NCI-H82 (cell line): Measurements from ENCODE around the gene PSMD3.
A peak's percentile ranks its signal among the peaks of the same experiment; 100 is the strongest.

Experiments used
- DNase-seq: peaks from one replicate; lab custom pipeline; 2025; lab: John Stamatoyannopoulos, UW

PSMD3 gene

DNA sequence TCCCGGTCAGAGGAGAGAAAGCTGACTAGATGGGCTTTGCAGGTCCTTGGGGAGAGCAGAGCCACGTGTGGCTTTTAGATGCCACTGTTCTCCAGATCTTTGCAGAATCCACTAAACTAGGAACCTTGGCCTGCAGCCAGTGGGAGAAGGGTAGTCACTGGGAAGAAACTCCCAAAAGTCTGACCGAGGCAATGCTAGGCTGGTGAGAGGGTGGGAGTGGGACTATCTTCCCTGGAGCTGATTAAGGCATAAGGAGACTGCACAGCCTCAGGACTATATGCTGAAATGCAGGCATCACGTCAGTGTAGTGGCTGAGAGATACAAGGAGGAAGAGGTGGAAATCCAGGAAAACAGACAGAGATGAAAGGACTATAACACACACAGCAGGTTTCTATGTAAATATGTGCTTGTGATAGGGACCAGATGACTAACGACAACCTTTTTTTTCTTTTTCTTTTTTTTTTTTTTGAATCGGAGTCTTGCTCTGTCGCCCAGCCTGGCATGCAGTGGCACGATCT, 20.0 kb upstream of the PSMD3 start:
- no peak for DNase-seq

GRCh38 chr17:39962642-39963220, 17.9 kb upstream of the PSMD3 start, which contains the start of gene GSDMA:
Gene GSDMA (plus strand): TSS chr17:39963004. CDS start chr17:39965688, 2,684 bp downstream.
- DNase-seq, result no peak

DNA sequence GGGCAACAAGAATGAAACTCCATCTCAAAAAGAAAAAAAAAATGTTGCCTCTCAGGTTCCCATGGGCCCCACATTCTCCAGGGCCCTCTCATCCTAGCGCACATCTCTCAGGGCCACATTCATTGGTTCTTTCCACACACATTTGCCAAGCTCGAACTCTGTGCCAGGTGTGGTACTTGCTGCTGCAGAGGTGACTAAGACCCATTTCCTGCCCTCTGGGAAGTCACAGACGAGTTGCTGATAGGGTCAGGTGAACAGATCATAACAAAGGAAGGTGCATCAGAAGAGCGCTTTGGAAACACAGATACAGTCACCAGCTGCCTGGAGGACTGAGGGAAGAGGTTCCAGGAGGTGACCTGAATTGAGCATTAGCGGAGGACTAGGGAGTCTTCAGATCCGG, 16.8 kb upstream of the PSMD3 start:
- no peak for DNase-seq

DNA sequence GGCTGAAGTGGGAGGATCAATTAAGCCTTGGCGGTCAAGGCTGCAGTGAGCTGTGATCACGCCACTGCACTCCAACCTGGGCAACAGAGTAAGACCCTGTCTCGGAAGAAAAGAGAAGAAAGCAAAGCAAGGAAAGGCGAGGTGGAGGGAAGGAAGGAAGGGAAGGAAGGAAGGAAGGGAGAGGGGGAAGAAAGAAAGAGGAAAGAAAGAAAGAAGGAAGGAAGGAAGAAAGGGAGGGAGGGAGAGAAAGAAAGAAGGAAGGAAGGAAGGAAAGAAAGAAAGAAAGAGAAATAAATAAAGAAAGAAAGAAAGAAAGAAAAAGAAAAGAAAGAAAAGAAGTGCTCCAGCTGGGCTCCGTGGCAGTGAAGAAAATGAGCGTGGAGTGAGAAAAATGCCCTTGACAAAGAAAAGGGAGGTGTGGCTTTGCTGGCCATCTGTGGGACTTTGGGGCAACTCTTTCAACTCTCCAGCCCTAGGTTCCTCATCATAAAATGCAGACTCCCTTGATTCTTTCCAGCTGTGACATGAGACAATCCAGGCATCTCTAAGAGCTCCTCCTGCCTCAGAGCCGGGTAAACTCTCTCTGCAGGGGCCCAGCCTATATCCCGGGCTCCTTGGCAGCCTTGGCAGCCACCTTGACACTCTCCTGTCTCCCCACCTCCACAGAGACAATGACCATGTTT, 15.4 kb upstream of the PSMD3 start:
- DNase-seq, result no peak

GRCh38 chr17:39966771-39967170, 13.8 kb upstream of the PSMD3 start:
- DNase-seq, result no peak

DNA sequence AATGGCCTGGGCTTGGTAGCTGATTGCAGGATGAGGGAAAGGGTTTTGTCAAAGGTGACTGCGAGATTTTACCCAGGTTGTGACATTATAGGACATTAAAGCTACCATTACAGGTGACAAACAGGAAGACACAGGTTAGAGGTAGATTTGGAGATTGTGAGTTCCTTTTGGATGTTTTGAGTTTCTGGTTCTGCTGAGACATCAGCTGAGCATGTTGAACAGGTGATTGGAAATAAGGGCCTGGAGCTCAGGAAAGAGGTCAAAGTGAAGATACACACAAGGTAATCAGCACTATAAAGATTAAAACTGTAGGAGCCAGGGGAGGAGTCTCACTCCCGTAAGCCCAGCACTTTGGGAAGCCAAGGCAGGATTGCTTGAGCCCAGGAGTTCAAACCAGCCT, 11.8 kb upstream of the PSMD3 start:
- DNase-seq, result no peak

DNA sequence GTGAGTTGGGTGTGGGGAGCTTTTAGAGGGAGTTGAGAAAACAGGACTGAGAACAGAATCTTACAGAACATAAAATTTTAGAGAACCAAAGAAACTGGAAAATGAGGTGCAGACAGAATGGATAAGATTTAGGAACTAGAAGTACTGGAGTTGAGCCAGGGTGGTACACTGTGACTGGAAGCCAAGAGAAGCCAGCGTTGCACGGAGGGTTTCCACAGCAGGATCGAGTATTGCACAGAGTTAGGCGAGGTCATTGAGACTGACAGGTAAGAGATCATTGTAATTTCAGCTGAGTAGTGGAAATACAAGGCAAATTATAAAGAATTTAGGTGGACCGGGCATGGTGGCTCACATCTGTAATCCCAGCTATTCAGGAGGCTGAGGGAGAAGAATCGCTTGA, 11.2 kb upstream of the PSMD3 start:
- no peak for DNase-seq

DNA sequence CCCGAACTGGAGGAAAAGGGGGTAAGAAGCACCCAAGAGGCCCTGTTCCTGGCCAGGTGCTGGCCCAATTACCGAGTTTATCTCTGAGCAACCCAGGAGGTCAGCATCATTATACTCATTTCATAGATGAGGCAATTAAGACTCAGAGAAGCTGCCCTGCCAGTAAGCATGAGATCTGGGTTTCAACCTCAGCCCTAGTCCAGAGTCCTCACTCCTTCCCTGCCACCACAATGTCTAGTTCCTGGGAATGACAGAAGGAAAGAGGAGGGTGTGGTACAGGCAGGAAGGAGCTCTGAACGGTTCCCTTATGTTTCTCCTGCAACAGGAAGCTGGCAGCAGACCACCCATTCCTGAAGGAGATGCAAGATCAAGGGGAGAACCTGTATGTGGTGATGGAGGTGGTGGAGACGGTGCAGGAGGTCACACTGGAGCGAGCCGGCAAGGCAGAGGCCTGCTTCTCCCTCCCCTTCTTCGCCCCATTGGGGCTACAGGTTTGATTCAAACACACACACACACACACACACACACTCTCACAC, 10.4 kb upstream of the PSMD3 start:
- no peak for DNase-seq

DNA sequence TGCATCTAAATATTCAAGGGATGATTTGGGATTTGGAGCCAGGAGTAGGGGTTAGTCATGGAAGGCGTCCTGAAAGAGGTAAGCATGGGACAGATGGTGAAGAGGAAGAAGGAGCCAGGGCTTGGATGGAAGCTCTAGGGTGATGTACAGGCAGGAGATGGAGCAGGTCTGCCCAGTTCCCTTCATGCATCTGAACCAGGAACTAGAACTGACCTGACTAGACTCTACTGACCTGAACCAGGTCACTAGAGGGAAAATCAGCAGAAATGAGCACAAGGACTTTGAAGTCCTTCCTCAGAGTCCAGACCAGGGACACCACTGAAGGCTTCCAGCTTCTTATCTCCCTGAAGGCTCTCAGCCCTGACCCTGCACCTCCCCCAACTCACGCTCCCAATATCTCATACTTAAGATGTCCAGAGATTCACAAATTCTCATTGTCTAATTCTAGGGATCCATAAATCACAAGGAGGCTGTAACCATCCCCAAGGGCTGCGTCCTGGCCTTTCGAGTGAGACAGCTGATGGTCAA, 9.5 kb upstream of the PSMD3 start:
- no peak for DNase-seq

DNA sequence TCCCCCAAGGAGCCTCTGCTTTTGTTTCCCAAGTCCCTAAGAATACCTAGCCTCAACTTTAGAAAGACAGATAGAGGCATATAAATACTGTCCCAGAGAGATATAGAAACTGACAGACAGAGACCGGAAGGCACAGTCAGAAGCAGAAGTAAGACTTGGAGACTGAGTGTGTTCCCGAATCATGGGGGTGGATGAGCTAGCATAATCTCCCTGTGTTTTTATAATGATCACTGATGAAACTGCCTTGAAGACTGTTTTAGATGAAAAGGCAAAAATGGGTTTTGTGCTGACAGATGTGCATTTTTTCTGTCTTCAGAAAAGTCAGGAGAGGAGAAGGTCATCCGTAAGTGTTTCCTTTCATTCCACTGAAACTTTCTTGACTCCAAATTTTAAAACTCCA, 8.3 kb upstream of the PSMD3 start:
- no peak for DNase-seq

GRCh38 chr17:39973496-39973895, 7.1 kb upstream of the PSMD3 start:
- no peak for DNase-seq

- DNase-seq, result no peak
These were observed 6.2 kb upstream of the PSMD3 start for GRCh38 chr17:39974433-39974832.

GRCh38 chr17:39975801-39976200, 4.8 kb upstream of the PSMD3 start:
- DNase-seq, result no peak

DNA sequence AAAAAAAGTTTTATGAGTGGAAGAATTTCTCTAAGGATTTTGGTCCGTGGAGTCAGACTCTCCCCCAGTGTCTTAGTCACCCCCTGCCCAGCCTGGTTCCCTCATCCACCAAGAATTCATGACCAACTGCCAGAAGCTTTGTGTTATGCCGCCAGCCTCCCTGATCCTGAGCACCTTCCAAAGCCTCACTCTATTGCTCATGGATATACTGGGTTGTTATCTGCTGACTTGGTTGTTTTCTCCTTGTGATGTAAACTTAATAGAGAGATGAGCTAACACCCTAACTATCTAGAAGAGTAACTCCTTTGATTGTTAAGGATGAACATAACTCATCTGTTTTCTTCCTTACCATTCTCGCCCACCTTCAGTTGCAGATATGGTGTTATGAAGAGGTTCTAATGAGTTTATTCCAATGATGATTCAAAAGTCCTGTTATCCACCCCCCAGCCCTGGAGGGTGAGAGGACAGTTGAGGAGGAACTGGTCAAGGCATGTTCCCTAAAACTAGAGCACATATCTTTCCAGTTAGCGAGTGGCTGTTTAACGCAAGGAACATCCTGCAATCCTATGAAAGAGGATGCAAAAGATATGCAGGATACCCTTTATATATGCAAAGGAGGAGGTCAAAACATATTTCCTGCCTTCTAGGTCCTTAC, 1.5 kb upstream of the PSMD3 start:
- DNase-seq, result no peak

- DNase-seq, result peak; percentile 76
These were observed 685 bp upstream of the PSMD3 start for GRCh38 chr17:39979893-39980350.

DNA sequence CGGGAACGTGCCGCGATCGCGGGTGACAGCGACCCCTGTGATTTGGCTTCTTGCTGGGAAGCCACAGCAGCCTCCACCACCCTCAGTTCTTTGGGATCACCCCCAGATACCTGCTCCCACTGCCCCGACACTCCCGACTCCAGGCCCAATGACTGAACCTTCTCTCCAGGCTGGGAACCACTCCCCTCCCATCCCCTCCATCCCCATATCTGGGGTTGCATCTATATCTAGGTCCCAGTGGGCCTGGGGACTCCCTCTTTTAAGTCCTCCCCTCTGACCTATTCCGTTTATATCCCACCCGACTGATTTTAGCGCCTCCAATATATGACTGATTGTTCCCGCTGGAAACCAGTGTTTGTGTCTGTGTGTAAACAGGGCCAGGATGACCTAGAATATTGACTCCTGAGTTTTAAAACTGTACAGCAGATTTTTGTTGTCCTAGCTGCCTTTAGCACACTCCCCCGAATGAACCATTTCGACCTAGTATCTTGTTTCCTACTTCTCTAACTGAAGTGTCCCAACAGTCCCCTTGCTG, 667 bp downstream of the PSMD3 start:
- DNase-seq, result peak; percentile 24

GRCh38 chr17:39981766-39982375, 1.3 kb downstream of the PSMD3 start:
- no peak for DNase-seq

DNA sequence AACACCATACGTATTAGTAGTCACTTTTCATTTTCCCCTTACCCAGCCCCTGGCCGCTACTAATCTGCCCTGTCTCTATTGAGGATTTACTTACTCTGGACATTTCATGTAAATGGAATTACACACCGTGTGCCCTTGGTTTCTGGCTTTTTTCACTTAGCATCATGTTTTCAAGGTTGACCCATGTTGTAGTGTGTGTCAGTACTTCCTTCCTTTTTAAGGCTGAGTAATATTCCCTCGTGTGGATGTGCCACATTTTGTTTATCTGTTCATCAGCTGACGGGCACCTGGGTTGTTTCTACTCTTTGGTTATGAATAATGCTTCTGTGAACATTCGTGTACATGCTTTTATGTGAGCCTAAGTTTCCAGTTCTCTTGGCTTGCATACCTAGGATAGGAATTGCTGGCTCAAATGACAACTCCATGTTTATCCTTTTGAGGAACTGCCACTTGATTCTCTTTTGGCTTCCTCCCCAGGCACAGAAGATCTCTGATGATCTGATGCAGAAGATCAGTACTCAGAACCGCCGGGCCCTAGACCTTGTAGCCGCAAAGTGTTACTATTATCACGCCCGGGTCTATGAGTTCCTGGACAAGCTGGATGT, 7.7 kb downstream of the PSMD3 start:
- DNase-seq, result no peak

GRCh38 chr17:39994448-39994847, 13.8 kb downstream of the PSMD3 start:
- no peak for DNase-seq

GRCh38 chr17:39995438-39995837, 14.8 kb downstream of the PSMD3 start:
- DNase-seq, result no peak

GRCh38 chr17:39996162-39996561, 15.6 kb downstream of the PSMD3 start:
- DNase-seq, result no peak
